Measurements from ENCODE around the gene C16orf86. TPM values are rescaled to one million over a fixed set of nuclear protein-coding genes. Genes with fewer than 3 reads are reported as not detected.

C16orf86 gene
- total RNA-seq, 4 donors from 2014 or later: 5.0 to 8.3 (median 7.6) TPM

DNA sequence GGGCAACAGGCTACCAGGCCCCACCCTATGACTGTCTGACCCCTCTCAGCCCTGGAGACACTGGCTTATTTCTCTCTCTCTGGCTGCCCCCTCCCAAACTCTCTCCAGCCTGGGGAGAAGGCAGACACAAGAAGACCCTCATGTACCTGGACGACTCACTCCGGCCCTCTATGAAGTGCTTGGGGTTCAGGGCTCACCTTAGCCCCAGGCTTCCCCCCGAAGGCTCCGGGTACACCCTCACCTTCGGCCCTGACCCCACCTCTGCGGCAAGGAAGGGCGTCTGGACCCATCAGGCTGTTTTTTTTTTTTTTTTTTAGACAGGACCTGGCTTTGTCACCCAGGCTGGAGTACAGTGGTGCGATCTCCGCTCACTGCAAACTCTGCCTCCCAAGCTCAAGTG lies 22.6 kb upstream of the C16orf86 start:
- DNase-seq (ENCODE audit: low spot score): no peak
- no peak for ATAC-seq (ENCODE audit: low FRiP score)
- TF ChIP-seq, protein P1, sequence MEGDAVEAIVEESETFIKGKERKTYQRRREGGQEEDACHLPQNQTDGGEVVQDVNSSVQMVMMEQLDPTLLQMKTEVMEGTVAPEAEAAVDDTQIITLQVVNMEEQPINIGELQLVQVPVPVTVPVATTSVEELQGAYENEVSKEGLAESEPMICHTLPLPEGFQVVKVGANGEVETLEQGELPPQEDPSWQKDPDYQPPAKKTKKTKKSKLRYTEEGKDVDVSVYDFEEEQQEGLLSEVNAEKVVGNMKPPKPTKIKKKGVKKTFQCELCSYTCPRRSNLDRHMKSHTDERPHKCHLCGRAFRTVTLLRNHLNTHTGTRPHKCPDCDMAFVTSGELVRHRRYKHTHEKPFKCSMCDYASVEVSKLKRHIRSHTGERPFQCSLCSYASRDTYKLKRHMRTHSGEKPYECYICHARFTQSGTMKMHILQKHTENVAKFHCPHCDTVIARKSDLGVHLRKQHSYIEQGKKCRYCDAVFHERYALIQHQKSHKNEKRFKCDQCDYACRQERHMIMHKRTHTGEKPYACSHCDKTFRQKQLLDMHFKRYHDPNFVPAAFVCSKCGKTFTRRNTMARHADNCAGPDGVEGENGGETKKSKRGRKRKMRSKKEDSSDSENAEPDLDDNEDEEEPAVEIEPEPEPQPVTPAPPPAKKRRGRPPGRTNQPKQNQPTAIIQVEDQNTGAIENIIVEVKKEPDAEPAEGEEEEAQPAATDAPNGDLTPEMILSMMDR (IDR thresholded peaks at IDR 0.05): no peak

DNA sequence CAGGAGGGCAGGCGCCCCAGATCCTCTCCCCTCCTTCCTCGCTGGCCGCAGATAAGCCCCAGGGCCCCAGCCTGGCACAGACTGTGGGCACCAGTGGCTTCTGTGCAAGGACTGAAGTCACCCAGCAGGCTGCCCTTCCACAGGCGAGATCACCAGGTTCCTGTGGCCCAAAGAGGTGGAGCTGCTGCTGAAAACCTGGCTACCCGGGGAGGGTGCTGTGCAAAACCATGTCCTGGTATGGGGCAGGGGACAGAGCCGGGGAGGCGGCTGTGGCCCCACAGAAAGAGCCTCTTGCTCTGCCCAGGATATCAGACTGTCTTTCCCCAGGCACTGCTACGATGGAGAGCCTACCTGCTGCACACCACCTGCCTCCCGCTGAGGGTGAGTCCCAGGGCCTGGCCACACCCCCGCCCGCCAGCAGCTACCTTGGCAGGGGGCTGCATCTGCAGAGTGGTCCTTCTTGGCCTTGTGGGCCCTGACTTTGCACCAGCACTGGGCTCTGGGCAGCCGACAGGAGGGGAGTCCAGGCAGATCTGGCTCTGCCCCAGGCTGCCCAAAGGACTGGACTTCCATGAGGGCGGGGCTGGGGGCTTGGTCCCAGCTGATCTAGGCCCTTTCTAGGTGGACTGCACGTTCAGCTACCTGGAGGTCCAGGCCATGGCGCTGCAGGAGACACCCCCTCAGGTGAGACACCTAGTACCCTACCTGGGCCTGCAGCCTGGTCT lies 21.1 kb upstream of the C16orf86 start:
- TF ChIP-seq, protein P1 (IDR thresholded peaks at IDR 0.05): no peak
- ATAC-seq (ENCODE audit: low FRiP score): no peak
- DNase-seq (ENCODE audit: low spot score): no peak

DNA sequence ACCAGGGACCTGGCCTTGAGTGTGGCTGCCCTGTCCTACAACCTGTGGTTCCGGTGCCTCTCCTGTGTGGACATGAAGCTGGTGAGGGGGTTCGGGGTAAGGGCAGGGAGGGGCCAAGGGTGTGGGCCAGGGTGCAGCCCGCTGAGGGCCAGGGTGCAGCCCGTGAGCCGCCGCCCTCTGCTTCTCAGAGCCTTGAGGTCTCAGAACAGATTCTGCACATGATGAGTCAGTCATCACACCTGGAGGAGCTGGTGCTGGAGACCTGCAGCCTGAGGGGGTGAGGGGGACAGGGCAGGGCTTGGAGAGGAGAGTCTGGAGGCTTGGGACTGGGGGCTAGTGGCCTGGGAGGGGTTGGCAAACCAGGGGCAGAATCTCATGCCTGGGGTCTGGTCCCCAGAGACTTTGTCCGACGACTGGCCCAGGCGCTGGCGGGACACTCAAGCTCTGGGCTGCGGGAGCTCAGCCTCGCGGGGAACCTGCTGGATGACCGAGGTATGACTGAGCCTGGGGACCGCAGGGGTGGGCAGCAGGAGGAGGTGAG lies 19.4 kb upstream of the C16orf86 start:
- ATAC-seq (ENCODE audit: low FRiP score) (no peak), DNase-seq (ENCODE audit: low spot score) (no peak)
- TF ChIP-seq, protein P1 (IDR thresholded peaks at IDR 0.05): no peak

DNA sequence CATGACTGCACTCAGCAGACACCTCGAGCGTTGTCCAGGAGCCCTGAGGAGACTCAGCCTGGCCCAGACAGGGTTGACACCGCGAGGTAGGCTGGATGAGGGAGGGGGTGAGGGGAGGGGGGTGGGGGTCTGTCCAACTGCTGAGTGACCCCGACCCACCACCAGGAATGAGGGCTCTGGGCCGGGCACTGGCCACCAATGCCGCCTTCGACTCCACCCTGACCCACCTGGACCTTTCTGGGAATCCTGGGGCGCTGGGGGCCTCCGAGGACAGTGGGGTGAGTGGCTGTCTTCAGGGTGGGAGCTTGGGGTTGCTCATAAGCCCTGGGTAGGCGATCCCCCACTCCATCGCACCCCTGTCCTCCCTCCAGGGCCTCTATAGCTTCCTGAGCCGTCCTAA lies 18.9 kb upstream of the C16orf86 start:
- TF ChIP-seq, protein P1 (IDR thresholded peaks at IDR 0.05): no peak
- no peak for ATAC-seq (ENCODE audit: low FRiP score)
- no peak for DNase-seq (ENCODE audit: low spot score)

DNA sequence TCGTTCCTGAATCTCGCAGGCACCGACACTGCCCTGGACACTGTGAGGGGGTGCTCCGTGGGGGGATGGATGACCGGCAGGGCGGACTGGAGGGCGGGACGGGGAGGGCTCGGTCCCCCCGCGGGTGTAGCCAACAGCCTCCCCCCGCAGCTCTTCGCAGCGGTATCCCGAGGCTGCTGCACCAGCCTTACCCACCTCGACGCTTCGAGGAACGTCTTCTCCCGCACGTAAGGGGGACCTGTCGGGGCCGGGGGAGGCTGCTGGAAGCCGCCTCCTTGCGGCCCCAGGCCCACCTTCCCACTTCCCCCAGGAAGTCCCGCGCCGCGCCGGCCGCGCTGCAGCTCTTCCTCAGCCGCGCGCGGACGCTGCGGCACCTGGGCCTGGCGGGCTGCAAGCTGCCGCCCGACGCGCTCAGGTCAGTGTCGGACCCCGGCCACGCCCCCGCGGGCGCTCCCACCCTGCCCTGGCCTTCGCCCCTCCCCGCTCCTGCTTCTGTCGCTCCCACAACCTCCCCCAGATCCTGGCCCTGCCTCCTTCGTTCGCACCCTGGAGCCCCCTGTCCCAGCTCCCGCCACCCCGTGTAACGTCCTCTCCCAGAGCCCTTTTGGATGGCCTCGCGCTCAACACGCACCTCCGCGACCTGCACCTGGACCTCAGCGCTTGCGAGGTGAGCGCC lies 18.4 kb upstream of the C16orf86 start:
- ATAC-seq (ENCODE audit: low FRiP score) (no peak), DNase-seq (ENCODE audit: low spot score) (no peak)
- TF ChIP-seq, protein P1 (IDR thresholded peaks at IDR 0.05): no peak

DNA sequence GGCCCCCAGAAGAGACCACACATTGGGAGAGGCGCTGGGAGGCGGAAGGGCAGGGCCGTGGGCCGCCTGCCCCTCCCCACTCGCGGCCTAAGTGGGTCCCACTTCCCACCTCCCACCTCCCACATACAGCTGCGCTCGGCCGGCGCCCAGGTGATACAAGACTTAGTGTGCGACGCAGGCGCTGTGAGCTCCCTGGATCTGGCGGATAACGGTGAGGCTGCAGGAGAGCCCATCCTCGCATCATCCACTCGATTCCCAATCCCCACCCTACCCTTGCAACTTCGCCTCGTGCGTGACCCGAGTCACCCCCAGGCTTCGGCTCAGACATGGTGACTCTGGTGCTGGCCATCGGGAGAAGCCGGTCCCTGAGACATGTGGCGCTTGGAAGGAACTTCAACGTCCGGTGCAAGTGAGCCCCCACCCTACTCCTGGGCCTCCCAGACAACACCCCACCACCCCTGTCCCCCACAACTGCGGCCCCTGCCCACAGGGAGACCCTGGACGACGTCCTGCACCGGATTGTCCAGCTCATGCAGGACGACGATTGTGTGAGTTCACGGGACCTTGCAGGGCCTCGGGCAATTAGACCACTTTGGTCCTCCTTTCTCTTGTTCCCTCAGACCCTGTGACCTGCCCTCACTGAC lies 17.7 kb upstream of the C16orf86 start:
- DNase-seq (ENCODE audit: low spot score): no peak
- no peak for ATAC-seq (ENCODE audit: low FRiP score)
- TF ChIP-seq, protein P1 (IDR thresholded peaks at IDR 0.05): no peak
